Mesendoderm (in vitro differentiated cells): ENCODE measurements around the gene PIK3R2.

Source experiments
- DNase-seq: peaks from one replicate; pipeline ENCODE4 v3.0.0; 2013
- H2AK5ac ChIP-seq: 2 replicates; pipeline ENCODE4 v1.6.1; 2013; ENCODE audit warnings: low read length, inconsistent platforms
- H2BK120ac ChIP-seq: 2 replicates; pipeline ENCODE4 v1.6.1; 2013; ENCODE audit warnings: low read depth, mild to moderate bottlenecking, low read length, moderate library complexity, mixed read lengths
- H2BK15ac ChIP-seq: replicated peaks from 2 replicates; pipeline ENCODE4 v1.6.1; 2013; ENCODE audit warnings: low read depth, mild to moderate bottlenecking, moderate library complexity
- H2BK5ac ChIP-seq: 2 replicates; pipeline ENCODE4 v1.6.1; 2013; ENCODE audit warnings: low read length, inconsistent platforms
- H3K18ac ChIP-seq: 2 replicates; pipeline ENCODE4 v1.6.1; 2013; ENCODE audit warnings: mild to moderate bottlenecking, low read length, mixed read lengths
- H3K23ac ChIP-seq: one replicate; pipeline ENCODE4 v1.6.1; 2013; ENCODE audit warnings: low read length
- H3K27ac ChIP-seq: 2 replicates; pipeline ENCODE4 v1.5.1; 2013; ENCODE audit warnings: low read depth, mild to moderate bottlenecking, inconsistent platforms, low read length, moderate library complexity
- H3K27me3 ChIP-seq: 2 replicates; pipeline ENCODE4 v1.6.1; 2013; ENCODE audit warnings: low read length, control low read depth, mild to moderate bottlenecking, inconsistent platforms; ENCODE audit not compliant: insufficient read depth, poor library complexity
- H3K36me3 ChIP-seq: 2 replicates; pipeline ENCODE4 v1.6.1; 2013; ENCODE audit warnings: low read length, inconsistent platforms; ENCODE audit not compliant: control insufficient read depth, insufficient read depth
- H3K4ac ChIP-seq: one replicate; pipeline ENCODE4 v1.6.1; 2013; ENCODE audit warnings: low read depth, mild to moderate bottlenecking, low read length, moderate library complexity
- H3K4me1 ChIP-seq: 2 replicates; pipeline ENCODE4 v1.6.1; 2013; ENCODE audit warnings: low read depth, low read length, inconsistent platforms; ENCODE audit not compliant: control insufficient read depth
- H3K4me2 ChIP-seq: 2 replicates; pipeline ENCODE4 v1.6.1; 2013; ENCODE audit warnings: low read length
- H3K4me3 ChIP-seq: 2 replicates; pipeline ENCODE4 v1.5.1; 2013; ENCODE audit warnings: mild to moderate bottlenecking, low read length
- H3K56ac ChIP-seq: one replicate; pipeline ENCODE4 v1.6.1; 2013; ENCODE audit warnings: low read length
- H3K79me1 ChIP-seq: 2 replicates; pipeline ENCODE4 v1.6.1; 2013; ENCODE audit warnings: low read length, inconsistent platforms
- H3K79me2 ChIP-seq: 2 replicates; pipeline ENCODE4 v1.6.1; 2013; ENCODE audit warnings: mild to moderate bottlenecking, low read length; ENCODE audit not compliant: control insufficient read depth, insufficient read depth
- H3K9ac ChIP-seq: 2 replicates; pipeline ENCODE4 v1.6.1; 2013; ENCODE audit warnings: low read length, inconsistent platforms
- H4K5ac ChIP-seq: one replicate; pipeline ENCODE4 v1.6.1; 2013; ENCODE audit warnings: low read length
- H4K8ac ChIP-seq: one replicate; pipeline ENCODE4 v1.6.1; 2013; ENCODE audit warnings: low read depth, mild to moderate bottlenecking, control low read depth, low read length, moderate library complexity
- WGBS: extraction: QIAGEN DNeasy Blood & Tissue Kit; methylation state at CpG from one replicate; pipeline ENCODE4 v1.1.7; 2013; ENCODE audit warnings: low lambda C conversion rate, missing lambda C conversion rate; ENCODE audit not compliant: insufficient coverage; ENCODE audit errors: extremely low coverage; 5-methylcytosine and 5-hydroxymethylcytosine counted together

The PIK3R2 gene

DNA sequence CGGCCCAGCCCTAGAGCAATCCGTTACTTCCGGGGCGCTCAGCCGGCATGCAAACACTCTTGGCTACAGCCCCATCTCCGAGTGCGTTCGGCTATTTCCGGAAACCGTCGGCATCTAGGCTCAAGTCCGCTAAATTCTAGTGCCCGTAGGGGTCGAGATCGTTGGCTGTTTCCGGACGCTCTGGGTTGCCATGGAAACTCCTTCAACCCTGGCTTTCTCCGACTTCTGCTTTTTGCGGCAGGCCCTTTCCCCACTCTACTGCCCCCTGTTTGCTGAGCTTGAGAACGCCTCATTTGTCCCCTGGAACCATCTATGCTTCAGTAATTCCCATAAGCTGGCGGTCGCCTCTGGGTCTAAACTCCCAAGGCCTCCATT lies 534 bp upstream of the PIK3R2 start:
- WGBS: no CpG with 5 or more reads among the region's 22 CpGs
- Histone ChIP-seq H2BK5ac (peak overlapping the region; percentile 94), H3K4ac (no peak overlapping the region), H3K4me2 (peak overlapping the region; percentile 98), H3K9ac (peak overlapping the region; percentile 100), H3K27ac (peak overlapping the region; percentile 98), H3K36me3 (no peaks in the 10 kb centered on the region), H4K8ac (peak overlapping the region; percentile 78), H3K4me1 (no peaks in the 10 kb centered on the region), H3K56ac (peak overlapping the region; percentile 99), H4K5ac (no peak overlapping the region), H3K18ac (peak overlapping the region; percentile 86), H2BK15ac (no peak overlapping the region), H3K4me3 (peak overlapping the region; percentile 69), H3K27me3 (no peaks in the 10 kb centered on the region), H3K23ac (no peak overlapping the region), H2BK120ac (no peak overlapping the region), H2AK5ac (no peak overlapping the region), H3K79me2 (peaks cover 2% of the 10 kb centered on the region), H3K79me1 (peaks cover 7% of the 10 kb centered on the region)
- DNase-seq: peak; percentile 99

DNA sequence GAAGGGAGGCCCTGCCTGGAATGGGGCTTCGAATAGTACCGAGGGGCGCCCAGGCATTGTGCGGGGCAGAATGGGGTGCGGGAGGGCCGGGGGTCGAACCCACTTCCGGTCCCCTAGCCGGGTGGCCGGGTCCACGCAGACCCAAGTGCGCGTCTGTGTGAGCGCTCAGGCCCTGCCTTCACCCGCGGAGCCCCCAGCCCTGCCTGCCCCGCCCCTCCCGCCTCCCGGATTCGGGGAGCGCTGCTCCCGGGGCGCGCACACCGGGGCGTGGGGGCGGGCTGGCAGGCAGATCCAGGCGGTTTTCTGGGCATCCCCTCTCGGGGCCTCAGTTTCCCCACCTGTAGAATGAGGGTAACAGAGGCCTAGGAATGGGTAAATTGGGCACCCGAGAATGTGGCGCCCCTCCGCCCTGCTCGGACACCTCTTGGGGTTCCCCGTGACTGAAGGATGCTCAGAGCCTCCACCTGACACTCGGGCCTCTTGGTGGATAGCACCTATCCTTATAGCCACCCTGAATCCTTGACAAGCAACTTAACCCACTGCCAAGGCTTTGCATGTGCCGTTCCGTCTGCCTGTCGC lies 682 bp downstream of the PIK3R2 start:
- Histone ChIP-seq H3K4me2 (peak overlapping the region; percentile 79), H2BK5ac (no peak overlapping the region), H2AK5ac (no peak overlapping the region), H3K27me3 (no peaks in the 10 kb centered on the region), H3K9ac (peak overlapping the region; percentile 90), H3K79me2 (peaks cover 2% of the 10 kb centered on the region), H3K4me1 (no peaks in the 10 kb centered on the region), H2BK15ac (no peak overlapping the region), H3K36me3 (no peaks in the 10 kb centered on the region), H3K56ac (peak overlapping the region; percentile 90), H3K18ac (peak overlapping the region; percentile 68), H3K79me1 (peaks cover 7% of the 10 kb centered on the region), H3K23ac (peak overlapping the region; percentile 66), H3K27ac (no peak overlapping the region), H4K8ac (peak overlapping the region; percentile 95), H3K4ac (peak overlapping the region; percentile 79), H3K4me3 (peak overlapping the region; percentile 70), H4K5ac (no peak overlapping the region), H2BK120ac (no peak overlapping the region)
- no CpG with 5 or more reads among the region's 38 CpGs for WGBS
- DNase-seq: no peak

DNA sequence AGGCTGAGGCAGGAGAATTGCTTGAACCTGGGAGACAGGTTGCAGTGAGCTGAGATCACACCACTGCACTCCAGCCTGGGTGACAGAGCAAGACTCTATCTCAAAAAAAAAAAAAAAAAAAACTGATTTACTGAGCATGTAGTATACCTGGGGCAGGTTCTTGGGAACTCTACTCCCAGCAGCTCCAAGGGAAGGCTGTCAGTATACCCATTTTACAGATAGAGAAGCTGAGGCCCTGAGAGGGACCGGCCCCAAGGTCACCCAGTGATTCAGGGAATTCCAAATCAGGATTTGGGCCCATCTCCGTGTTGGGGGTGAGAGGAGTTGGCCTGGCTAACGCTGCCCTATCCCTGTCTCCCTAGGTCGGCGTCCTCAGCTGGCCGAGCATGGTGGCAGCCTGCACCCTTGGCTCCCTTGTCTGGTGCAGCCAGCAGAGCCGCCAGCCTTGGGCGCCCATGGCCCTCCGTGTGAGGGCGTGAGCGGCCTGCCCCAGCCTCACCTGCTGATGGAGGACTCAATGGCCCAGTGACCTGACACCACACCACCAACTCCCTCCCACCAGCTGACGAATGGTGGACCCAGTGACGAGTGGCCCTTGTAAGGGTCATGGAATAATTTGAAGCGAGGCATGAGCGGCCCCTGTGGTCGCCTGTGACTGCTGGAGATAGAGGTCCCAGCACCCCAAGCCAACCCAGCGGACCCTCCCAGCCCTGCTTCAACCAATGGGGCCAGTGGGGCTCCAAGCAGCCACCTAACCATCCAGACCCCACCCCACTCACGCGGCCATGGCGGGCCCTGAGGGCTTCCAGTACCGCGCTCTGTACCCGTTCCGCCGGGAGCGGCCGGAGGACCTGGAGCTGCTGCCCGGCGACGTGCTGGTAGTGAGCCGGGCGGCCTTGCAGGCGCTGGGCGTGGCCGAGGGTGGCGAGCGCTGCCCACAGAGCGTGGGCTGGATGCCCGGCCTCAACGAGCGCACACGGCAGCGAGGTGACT lies 2.4 kb downstream of the PIK3R2 start:
- no peak overlapping the region for H3K4me3 ChIP-seq
- no peak overlapping the region for H4K5ac ChIP-seq
- H2AK5ac ChIP-seq: no peak overlapping the region
- H2BK15ac ChIP-seq: no peak overlapping the region
- H2BK5ac ChIP-seq: no peak overlapping the region
- no peak for DNase-seq
- no peak overlapping the region for H2BK120ac ChIP-seq
- H3K23ac ChIP-seq: no peak overlapping the region
- no peak overlapping the region for H3K56ac ChIP-seq
- no peaks in the 10 kb centered on the region for H3K27me3 ChIP-seq
- H3K27ac ChIP-seq: no peak overlapping the region
- H3K4me1 ChIP-seq: no peaks in the 10 kb centered on the region
- no peak overlapping the region for H3K4ac ChIP-seq
- WGBS: no CpG with 5 or more reads among the region's 43 CpGs
- peaks cover 2% of the 10 kb centered on the region for H3K79me2 ChIP-seq
- no peak overlapping the region for H4K8ac ChIP-seq
- H3K36me3 ChIP-seq: no peaks in the 10 kb centered on the region
- H3K9ac ChIP-seq: no peak overlapping the region
- H3K18ac ChIP-seq: no peak overlapping the region
- no peak overlapping the region for H3K4me2 ChIP-seq
- H3K79me1 ChIP-seq: peaks cover 7% of the 10 kb centered on the region

DNA sequence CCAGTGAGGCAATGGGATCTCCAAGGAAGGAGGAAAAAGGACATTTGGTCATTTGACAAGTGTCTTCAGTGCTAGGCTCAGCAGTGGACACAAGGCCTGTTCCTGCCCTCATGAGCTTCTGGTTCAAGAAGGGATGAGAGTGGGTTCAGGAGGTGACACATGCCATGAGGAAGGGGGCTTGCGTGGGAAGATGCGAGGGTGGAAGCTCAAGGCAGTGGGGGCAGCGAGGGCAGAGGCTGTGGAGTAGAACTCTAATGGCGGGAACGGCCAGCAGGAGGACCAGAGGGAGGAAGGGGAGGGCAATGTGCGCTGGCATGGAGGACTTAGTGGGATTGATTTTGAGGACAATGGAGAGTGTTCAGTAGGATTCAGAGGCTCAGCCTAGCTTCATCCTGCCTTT lies 3.3 kb downstream of the PIK3R2 start:
- H3K27me3 ChIP-seq: no peaks in the 10 kb centered on the region
- H3K4me2 ChIP-seq: no peak overlapping the region
- peaks cover 7% of the 10 kb centered on the region for H3K79me1 ChIP-seq
- no peak overlapping the region for H3K4ac ChIP-seq
- no peak overlapping the region for H2BK5ac ChIP-seq
- no peak overlapping the region for H3K56ac ChIP-seq
- peaks cover 2% of the 10 kb centered on the region for H3K79me2 ChIP-seq
- H2BK120ac ChIP-seq: no peak overlapping the region
- H4K5ac ChIP-seq: no peak overlapping the region
- no peak overlapping the region for H4K8ac ChIP-seq
- no CpG with 5 or more reads among the region's 6 CpGs for WGBS
- no peaks in the 10 kb centered on the region for H3K4me1 ChIP-seq
- no peak overlapping the region for H3K9ac ChIP-seq
- H3K27ac ChIP-seq: no peak overlapping the region
- no peak overlapping the region for H3K23ac ChIP-seq
- no peak overlapping the region for H3K18ac ChIP-seq
- H3K4me3 ChIP-seq: no peak overlapping the region
- no peak overlapping the region for H2AK5ac ChIP-seq
- H3K36me3 ChIP-seq: no peaks in the 10 kb centered on the region
- no peak for DNase-seq
- H2BK15ac ChIP-seq: no peak overlapping the region

DNA sequence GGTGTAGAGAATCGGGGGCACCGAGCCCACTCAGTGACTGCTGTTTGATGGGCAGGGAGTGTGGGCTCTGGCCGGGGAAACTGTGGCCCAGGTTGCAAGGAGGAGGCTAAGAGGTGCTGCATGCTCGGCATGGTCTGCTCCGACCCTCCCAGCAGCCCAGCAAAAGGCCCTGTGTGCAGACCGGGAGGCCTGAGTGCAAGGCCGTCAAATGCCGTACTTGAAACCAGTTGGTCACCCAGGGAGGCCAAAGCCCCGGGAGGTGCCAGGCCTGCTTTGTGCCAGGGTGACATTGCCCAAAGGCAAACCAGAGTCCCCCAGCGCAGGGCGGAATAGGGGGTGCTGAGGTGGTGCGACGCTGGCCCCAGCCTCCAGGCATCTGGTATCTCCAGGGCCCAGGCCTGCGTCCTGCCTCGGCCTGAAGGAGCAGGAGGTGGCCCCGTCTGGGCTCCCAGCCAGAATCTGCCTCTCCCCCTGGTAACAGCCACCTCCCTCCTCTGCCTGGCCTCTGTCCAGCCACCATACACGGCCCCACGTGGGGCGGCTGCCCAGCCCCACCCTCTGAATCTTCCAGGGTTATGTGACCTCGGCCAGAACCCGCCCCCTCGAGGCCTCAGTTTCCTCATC lies 4.0 kb downstream of the PIK3R2 start:
- no peak overlapping the region for H3K9ac ChIP-seq
- H4K5ac ChIP-seq: no peak overlapping the region
- H2BK120ac ChIP-seq: no peak overlapping the region
- no peak overlapping the region for H3K18ac ChIP-seq
- DNase-seq: no peak
- no peak overlapping the region for H3K56ac ChIP-seq
- no peaks in the 10 kb centered on the region for H3K4me1 ChIP-seq
- no peaks in the 10 kb centered on the region for H3K36me3 ChIP-seq
- H3K23ac ChIP-seq: no peak overlapping the region
- H2BK15ac ChIP-seq: no peak overlapping the region
- H2BK5ac ChIP-seq: no peak overlapping the region
- H3K79me1 ChIP-seq: peaks cover 7% of the 10 kb centered on the region
- peaks cover 2% of the 10 kb centered on the region for H3K79me2 ChIP-seq
- no peaks in the 10 kb centered on the region for H3K27me3 ChIP-seq
- no CpG with 5 or more reads among the region's 22 CpGs for WGBS
- no peak overlapping the region for H3K4me3 ChIP-seq
- no peak overlapping the region for H2AK5ac ChIP-seq
- no peak overlapping the region for H3K27ac ChIP-seq
- H4K8ac ChIP-seq: no peak overlapping the region
- H3K4ac ChIP-seq: no peak overlapping the region
- H3K4me2 ChIP-seq: no peak overlapping the region
